Measurements from ENCODE around the gene LSAMP.

DNA sequence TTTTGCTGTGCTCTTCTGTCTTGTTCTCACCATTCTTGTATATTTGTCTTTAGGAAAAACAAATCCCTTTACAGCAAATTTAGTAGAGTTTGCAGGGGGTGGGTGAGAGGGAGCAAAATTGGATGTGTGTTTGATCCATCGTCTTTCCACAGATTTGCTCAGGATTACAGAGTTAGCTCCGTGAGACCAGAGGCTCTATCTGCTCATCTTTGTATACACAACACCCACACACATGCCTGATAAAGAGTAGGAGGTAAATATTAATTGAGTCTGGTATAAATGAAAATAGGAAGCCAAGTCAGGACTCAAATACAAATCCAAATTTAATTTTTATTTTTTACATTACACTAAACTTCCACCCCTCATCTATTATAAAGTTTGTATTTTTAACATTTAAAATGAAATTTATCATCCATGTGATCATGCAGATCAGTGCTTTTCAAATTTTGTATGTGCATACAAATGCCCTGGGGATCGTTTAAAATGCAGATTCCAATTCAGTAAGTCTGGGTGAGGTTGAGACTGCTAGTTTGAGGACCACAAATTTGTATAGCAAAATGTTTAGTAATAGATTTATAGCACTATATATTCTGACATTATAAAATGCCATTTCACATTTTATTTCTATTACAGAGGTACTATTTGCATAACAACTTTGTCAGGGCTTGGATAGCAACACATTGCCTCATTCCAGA, 326.7 kb downstream of the LSAMP start:
- no peak for TF ChIP-seq EZH2 (IDR thresholded peaks at IDR 0.05; ENCODE audit: insufficient read depth, low read length)
- TF ChIP-seq, protein P1, sequence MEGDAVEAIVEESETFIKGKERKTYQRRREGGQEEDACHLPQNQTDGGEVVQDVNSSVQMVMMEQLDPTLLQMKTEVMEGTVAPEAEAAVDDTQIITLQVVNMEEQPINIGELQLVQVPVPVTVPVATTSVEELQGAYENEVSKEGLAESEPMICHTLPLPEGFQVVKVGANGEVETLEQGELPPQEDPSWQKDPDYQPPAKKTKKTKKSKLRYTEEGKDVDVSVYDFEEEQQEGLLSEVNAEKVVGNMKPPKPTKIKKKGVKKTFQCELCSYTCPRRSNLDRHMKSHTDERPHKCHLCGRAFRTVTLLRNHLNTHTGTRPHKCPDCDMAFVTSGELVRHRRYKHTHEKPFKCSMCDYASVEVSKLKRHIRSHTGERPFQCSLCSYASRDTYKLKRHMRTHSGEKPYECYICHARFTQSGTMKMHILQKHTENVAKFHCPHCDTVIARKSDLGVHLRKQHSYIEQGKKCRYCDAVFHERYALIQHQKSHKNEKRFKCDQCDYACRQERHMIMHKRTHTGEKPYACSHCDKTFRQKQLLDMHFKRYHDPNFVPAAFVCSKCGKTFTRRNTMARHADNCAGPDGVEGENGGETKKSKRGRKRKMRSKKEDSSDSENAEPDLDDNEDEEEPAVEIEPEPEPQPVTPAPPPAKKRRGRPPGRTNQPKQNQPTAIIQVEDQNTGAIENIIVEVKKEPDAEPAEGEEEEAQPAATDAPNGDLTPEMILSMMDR (IDR thresholded peaks at IDR 0.05; ENCODE audit: insufficient read depth, low read depth, low read length): no peak

All from astrocyte (in vitro differentiated cells and primary cell).